Breast epithelium (tissue), 4 donors: ENCODE results near the gene ALPI. TPM values are rescaled to one million over a fixed set of nuclear protein-coding genes. Genes with fewer than 3 reads are reported as not detected.

ENCODE experiments used
- DNase-seq, 2 donors: peaks; one replicate each; pipeline ENCODE4 v3.0.0-alpha.2; 2019; ENCODE audit warnings: low spot score in 2 of 2
- H3K27ac ChIP-seq, 2 donors: fragments of 200-600 bp; sonication (generic) in 1 of 2; one replicate each; pipeline ENCODE4 v1.5.1; 2016 to 2019; ENCODE audit warnings: mild to moderate bottlenecking in 1 of 2
- H3K27me3 ChIP-seq, 2 donors: fragments of 200-600 bp; sonication (generic) in 1 of 2; one replicate each; pipeline versions ENCODE4 v1.5.1 to v1.6.0; 2017 to 2019; ENCODE audit warnings: control low read depth in 1 of 2, mild to moderate bottlenecking in 1 of 2
- H3K36me3 ChIP-seq: fragments of 200-600 bp; one replicate; pipeline ENCODE4 v1.5.1; 2019
- H3K4me1 ChIP-seq, 2 donors: fragments of 200-600 bp; sonication (generic); one replicate each; pipeline ENCODE4 v1.5.1; 2016 to 2019; ENCODE audit warnings: control low read depth in 1 of 2
- H3K4me3 ChIP-seq, 3 donors: fragments of 200-600 bp; sonication (generic); 1 replicate in 2 of 3; 2 replicates in 1 of 3; pipeline ENCODE4 v1.5.1; 2016 to 2019; ENCODE audit warnings: mild to moderate bottlenecking in 3 of 3, moderate library complexity in 2 of 3
- H3K9me3 ChIP-seq, 2 donors: fragments of 200-600 bp; sonication (generic) in 1 of 2; one replicate each; pipeline ENCODE4 v1.5.1; 2016 to 2019; ENCODE audit warnings: control low read depth in 1 of 2
- POLR2A ChIP-seq: fragments of 450-650 bp; IDR thresholded peaks from one replicate; pipeline ENCODE4 v1.6.1; 2016; ENCODE audit warnings: antibody characterized with exemption, mild to moderate bottlenecking, moderate library complexity
- POLR2AphosphoS5 ChIP-seq, 3 donors: sonication (generic); formaldehyde crosslinking; IDR thresholded peaks; one replicate each; pipeline ENCODE4 v1.6.1; 2017; ENCODE audit warnings: antibody characterized with exemption in 3 of 3
- intact Hi-C: fragments of 100-400 bp; cut with DNase I; formaldehyde crosslinking; loops from one replicate; pipeline ENCODE4 v1.15.1; 2023; ENCODE audit warnings: low total_unique reads
- total RNA-seq, 3 donors: library from RNA; depleted of rRNA; stranded (reverse); fragments of >200 nt; gene quantifications; one replicate each; pipeline ENCODE4 v1.1.0, GENCODE V29; 2016
- TF ChIP-seq, protein P1 (sequence below), 3 donors: fragments of 450-650 bp; IDR thresholded peaks; one replicate each; pipeline ENCODE4 v1.5.1; 2016 to 2017; ENCODE audit warnings: antibody characterized with exemption in 3 of 3, mild to moderate bottlenecking in 3 of 3, moderate library complexity in 3 of 3

ALPI gene
- total RNA-seq, 3 donors from 2014 or later = 0.33 TPM; not detected in 2

DNA sequence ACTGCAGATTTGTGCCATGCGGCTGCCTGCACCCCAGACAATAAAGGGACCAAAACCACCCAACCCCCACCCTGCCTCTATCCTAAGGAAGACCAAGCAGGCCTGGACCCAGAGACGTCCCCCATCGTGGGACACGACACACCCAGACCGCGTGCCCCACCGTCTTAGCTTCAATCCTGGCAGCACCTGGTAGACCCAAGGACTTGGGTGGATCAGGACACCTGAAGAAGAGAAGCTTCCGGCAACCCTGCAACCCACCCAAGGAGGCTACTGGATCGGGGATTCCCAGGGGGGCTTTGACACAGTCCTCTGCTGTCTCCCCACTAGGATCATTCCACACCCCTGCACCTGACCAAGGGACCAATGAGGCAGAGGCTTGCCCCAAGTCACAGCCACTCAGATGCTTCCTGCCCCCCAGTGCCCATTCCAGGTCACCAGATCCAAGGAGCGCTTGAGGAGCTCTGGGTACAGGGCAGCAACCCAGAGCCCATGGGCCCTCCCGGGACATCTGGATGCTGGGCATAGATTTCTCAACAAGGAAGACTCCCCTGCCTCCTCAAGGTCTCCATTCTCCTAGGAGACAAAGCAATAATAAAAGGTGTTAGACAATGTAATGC, 3.6 kb downstream of the ALPI start:
- Histone ChIP-seq H3K4me1 (no peaks in the 10 kb centered on the region), H3K27me3 (peaks cover 0 to 26% of the 10 kb centered on the region in 2 donors), H3K36me3 (no peaks in the 10 kb centered on the region), H3K9me3 (no peaks in the 10 kb centered on the region), H3K27ac (no peak overlapping the region), H3K4me3 (no peak overlapping the region)
- intact Hi-C loops = no loop called here
- DNase-seq = no peak
- no peak for TF ChIP-seq POLR2A
- TF ChIP-seq POLR2AphosphoS5 (IDR thresholded peaks at IDR 0.05) = no peak
- TF ChIP-seq, protein P1, sequence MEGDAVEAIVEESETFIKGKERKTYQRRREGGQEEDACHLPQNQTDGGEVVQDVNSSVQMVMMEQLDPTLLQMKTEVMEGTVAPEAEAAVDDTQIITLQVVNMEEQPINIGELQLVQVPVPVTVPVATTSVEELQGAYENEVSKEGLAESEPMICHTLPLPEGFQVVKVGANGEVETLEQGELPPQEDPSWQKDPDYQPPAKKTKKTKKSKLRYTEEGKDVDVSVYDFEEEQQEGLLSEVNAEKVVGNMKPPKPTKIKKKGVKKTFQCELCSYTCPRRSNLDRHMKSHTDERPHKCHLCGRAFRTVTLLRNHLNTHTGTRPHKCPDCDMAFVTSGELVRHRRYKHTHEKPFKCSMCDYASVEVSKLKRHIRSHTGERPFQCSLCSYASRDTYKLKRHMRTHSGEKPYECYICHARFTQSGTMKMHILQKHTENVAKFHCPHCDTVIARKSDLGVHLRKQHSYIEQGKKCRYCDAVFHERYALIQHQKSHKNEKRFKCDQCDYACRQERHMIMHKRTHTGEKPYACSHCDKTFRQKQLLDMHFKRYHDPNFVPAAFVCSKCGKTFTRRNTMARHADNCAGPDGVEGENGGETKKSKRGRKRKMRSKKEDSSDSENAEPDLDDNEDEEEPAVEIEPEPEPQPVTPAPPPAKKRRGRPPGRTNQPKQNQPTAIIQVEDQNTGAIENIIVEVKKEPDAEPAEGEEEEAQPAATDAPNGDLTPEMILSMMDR (IDR thresholded peaks at IDR 0.05) = no peak

DNA sequence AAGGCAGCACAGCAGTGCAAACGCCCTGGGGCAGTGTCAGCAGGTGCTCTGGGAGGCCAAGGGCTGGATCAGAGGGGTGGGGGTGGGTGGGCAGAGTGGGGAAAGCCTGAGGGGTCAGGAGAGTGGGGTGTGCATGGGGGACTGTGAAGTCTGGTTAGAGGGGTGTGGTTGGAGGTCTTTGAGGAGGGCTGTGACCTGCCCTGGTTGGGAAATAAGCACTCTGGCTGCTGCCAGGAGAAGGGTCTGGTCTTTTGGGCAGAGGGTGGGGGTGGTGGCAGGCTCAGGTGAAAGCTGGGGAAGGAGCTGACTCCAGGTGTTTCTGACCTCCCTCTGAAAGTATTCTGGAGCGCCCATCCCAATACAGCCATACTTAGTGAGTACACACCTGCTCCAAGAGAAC, 4.2 kb downstream of the ALPI start:
- no peaks in the 10 kb centered on the region for H3K4me1 ChIP-seq
- TF ChIP-seq, protein P1 (IDR thresholded peaks at IDR 0.05) = no peak
- TF ChIP-seq POLR2AphosphoS5 (IDR thresholded peaks at IDR 0.05) (no peak), POLR2A (no peak)
- no peak overlapping the region for H3K27ac ChIP-seq
- H3K9me3 ChIP-seq = no peaks in the 10 kb centered on the region
- no peak overlapping the region for H3K4me3 ChIP-seq
- peaks cover 0 to 26% of the 10 kb centered on the region in 2 donors for H3K27me3 ChIP-seq
- no peak for DNase-seq
- no peaks in the 10 kb centered on the region for H3K36me3 ChIP-seq
- intact Hi-C loops = no loop called here

DNA sequence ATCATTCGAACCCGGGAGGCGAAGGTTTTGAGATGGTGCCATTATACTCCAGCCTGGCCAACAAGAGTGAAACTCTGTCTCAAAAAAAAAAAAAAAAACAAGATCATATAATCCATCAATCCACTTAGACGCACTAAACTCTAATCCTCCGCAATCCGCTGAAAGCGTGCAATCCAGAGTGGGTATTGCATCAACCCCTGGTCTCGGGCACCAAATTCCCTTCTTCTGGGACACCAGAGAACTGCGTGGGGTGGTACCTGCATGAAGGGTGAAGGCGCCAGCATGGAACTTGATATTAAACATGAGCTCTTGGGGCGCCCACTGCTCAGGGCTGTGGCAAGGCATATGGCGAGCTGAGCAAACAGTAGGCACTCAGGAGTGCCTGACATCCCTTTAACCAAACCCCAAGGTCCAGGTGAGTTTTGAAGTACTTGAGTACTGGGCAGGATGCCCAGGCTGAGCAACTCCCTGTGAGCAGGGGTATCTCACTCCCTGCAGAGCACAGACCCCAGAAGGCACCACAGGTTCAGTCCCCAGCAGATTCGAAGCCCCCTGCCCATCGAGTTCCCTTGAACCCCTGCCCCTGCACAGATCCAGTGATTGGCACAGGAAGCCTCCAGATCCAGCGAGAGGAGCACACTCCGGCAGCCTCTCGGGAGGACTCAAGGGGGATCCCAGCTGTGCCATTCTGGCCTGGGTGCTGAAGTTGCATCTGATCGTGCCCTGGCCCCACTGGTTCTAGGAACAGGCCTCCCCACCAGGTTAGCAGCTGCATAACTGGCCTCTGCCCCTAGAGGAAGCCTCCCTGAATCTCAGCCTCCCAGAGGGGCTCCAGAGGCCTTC, 8.0 kb downstream of the ALPI start:
- Histone ChIP-seq H3K36me3 (no peaks in the 10 kb centered on the region), H3K4me1 (no peaks in the 10 kb centered on the region)
- no peak for DNase-seq

DNA sequence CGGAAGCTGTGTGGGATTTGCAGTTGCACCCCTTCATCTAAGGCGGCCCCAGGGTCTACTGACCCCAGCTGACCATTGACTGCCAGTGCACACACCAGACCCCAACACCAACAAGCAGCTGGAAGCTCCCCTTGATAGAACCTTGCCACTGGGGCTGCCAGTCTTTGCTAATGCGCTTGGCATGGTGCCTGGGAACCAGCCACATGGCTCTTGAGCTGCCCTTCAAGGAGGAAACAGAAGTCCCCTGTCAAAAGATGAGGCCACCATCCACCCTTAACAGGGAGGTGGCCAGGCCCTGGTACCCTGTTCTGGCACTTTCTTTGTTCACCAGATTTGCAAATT, 8.6 kb downstream of the ALPI start:
- Histone ChIP-seq H3K27me3 (peaks cover 0 to 2% of the 10 kb centered on the region in 2 donors), H3K4me1 (no peaks in the 10 kb centered on the region), H3K4me3 (no peak overlapping the region), H3K27ac (no peak overlapping the region), H3K9me3 (no peaks in the 10 kb centered on the region), H3K36me3 (no peaks in the 10 kb centered on the region)
- TF ChIP-seq, protein P1 (IDR thresholded peaks at IDR 0.05) = no peak
- no peak for TF ChIP-seq POLR2AphosphoS5 (IDR thresholded peaks at IDR 0.05)
- TF ChIP-seq POLR2A = no peak
- DNase-seq = no peak
- intact Hi-C loops = no loop called here

More for the DNA sequence above, 8.0 kb downstream of the ALPI start:
- no peak overlapping the region for H3K27ac ChIP-seq
- no peak for TF ChIP-seq POLR2A
- TF ChIP-seq, protein P1 (IDR thresholded peaks at IDR 0.05) = no peak
- TF ChIP-seq POLR2AphosphoS5 (IDR thresholded peaks at IDR 0.05) = no peak
- H3K9me3 ChIP-seq = no peaks in the 10 kb centered on the region
- no peak overlapping the region for H3K4me3 ChIP-seq
- H3K27me3 ChIP-seq = peaks cover 0 to 8% of the 10 kb centered on the region in 2 donors
- intact Hi-C loops = no loop called here

DNA sequence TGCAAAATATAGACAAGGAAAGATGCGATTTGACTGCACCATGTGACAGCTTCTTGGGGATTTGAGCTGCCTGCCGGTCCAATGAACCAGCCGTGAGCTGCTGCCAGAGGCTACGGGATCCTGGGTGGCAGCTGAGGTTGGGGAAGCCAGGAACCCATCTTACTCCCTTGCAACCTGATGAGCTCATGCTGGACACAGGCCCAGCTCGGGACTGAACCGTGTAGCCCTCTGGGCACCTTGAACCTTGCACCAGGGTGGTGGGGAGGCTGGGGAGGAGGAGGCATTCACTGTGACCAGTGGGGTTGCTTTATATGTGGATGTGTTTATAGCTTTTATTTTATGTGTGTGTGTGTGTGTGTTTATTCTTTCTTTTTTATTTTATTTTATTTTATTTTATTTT, 9.1 kb downstream of the ALPI start:
- DNase-seq = no peak

More for the DNA sequence above, 9.1 kb downstream of the ALPI start:
- no peaks in the 10 kb centered on the region for H3K27me3 ChIP-seq
- H3K4me3 ChIP-seq = no peak overlapping the region
- H3K27ac ChIP-seq = no peak overlapping the region
- no peaks in the 10 kb centered on the region for H3K4me1 ChIP-seq
- intact Hi-C loops = no loop called here
- no peaks in the 10 kb centered on the region for H3K9me3 ChIP-seq
- H3K36me3 ChIP-seq = no peaks in the 10 kb centered on the region
- TF ChIP-seq POLR2A (no peak), POLR2AphosphoS5 (IDR thresholded peaks at IDR 0.05) (no peak)
- TF ChIP-seq, protein P1 (IDR thresholded peaks at IDR 0.05) = no peak
